ENCODE data around the gene ADGRF3. TPM values are rescaled to one million over a fixed set of nuclear protein-coding genes. Genes with fewer than 3 reads are reported as not detected.

The ADGRF3 gene
- total RNA-seq, 1 donor from 2014 or later, result 1.0 TPM

- Mint-ChIP-seq H3K27ac (no peak overlapping the region), H3K9me3 (no peaks in the 10 kb centered on the region), H3K36me3 (ENCODE audit: low read depth) (peaks cover 74% of the 10 kb centered on the region), H3K4me1 (no peaks in the 10 kb centered on the region), H3K4me3 (no peak overlapping the region), H3K27me3 (no peaks in the 10 kb centered on the region)
- POLR2A ChIA-PET, result no interaction called here
- no peak for TF ChIP-seq CTCF (IDR thresholded peaks at IDR 0.05)
- ATAC-seq (ENCODE audit: low read depth) (no peak), DNase-seq (no peak)
- intact Hi-C loops (cut with micrococcal nuclease), result no loop called here
- CTCF ChIA-PET, result no interaction called here
These were observed 62.5 kb downstream of the ADGRF3 start for GRCh38 chr2:26284132-26284531.

- POLR2A ChIA-PET, result no interaction called here
These were observed 63.0 kb downstream of the ADGRF3 start for GRCh38 chr2:26283606-26284005.

GRCh38 chr2:26281226-26281625 is 65.4 kb downstream of the ADGRF3 start:
- no peak for ATAC-seq (ENCODE audit: low read depth)
- peaks cover 80% of the 10 kb centered on the region for H3K36me3 Mint-ChIP-seq (ENCODE audit: low read depth)
- CTCF ChIA-PET, result no interaction called here

More at GRCh38 chr2:26283606-26284005, 63.0 kb downstream of the ADGRF3 start:
- TF ChIP-seq CTCF (IDR thresholded peaks at IDR 0.05), result no peak
- H3K9me3 Mint-ChIP-seq, result no peaks in the 10 kb centered on the region
- H3K27ac Mint-ChIP-seq, result no peak overlapping the region
- ATAC-seq (ENCODE audit: low read depth) (no peak), DNase-seq (no peak)
- CTCF ChIA-PET, result no interaction called here
- no peaks in the 10 kb centered on the region for H3K27me3 Mint-ChIP-seq
- peaks cover 79% of the 10 kb centered on the region for H3K36me3 Mint-ChIP-seq (ENCODE audit: low read depth)
- H3K4me1 Mint-ChIP-seq, result no peaks in the 10 kb centered on the region
- intact Hi-C loops (cut with micrococcal nuclease), result no loop called here
- H3K4me3 Mint-ChIP-seq, result no peak overlapping the region

GRCh38 chr2:26279886-26280285 is 66.7 kb downstream of the ADGRF3 start:
- intact Hi-C loops (cut with micrococcal nuclease), result no loop called here
- no peaks in the 10 kb centered on the region for H3K4me1 Mint-ChIP-seq
- no peaks in the 10 kb centered on the region for H3K27me3 Mint-ChIP-seq
- DNase-seq (no peak), ATAC-seq (ENCODE audit: low read depth) (no peak)
- no peak overlapping the region for H3K4me3 Mint-ChIP-seq
- no peak overlapping the region for H3K27ac Mint-ChIP-seq
- no peaks in the 10 kb centered on the region for H3K9me3 Mint-ChIP-seq
- CTCF ChIA-PET, result no interaction called here
- TF ChIP-seq CTCF (IDR thresholded peaks at IDR 0.05), result no peak
- peaks cover 84% of the 10 kb centered on the region for H3K36me3 Mint-ChIP-seq (ENCODE audit: low read depth)
- POLR2A ChIA-PET, result no interaction called here

More at GRCh38 chr2:26281226-26281625, 65.4 kb downstream of the ADGRF3 start:
- intact Hi-C loops (cut with micrococcal nuclease), result no loop called here
- Mint-ChIP-seq H3K4me1 (no peaks in the 10 kb centered on the region), H3K27ac (no peak overlapping the region), H3K27me3 (no peaks in the 10 kb centered on the region), H3K4me3 (no peak overlapping the region), H3K9me3 (no peaks in the 10 kb centered on the region)
- no peak for TF ChIP-seq CTCF (IDR thresholded peaks at IDR 0.05)
- DNase-seq, result no peak
- POLR2A ChIA-PET, result interaction anchor here (0.5 kb wide), 1 partner anchor 240 kb away, joined by 10 read pairs; no protein-coding TSS in a partner anchor

GRCh38 chr2:26276484-26277227 is 69.9 kb downstream of the ADGRF3 start:
- intact Hi-C loops (cut with micrococcal nuclease), result no loop called here
- Mint-ChIP-seq H3K36me3 (ENCODE audit: low read depth) (peaks cover 72% of the 10 kb centered on the region), H3K4me3 (no peak overlapping the region), H3K27ac (no peak overlapping the region), H3K27me3 (no peaks in the 10 kb centered on the region), H3K9me3 (no peaks in the 10 kb centered on the region), H3K4me1 (peaks cover 2% of the 10 kb centered on the region)
- DNase-seq (no peak), ATAC-seq (ENCODE audit: low read depth) (no peak)
- no peak for TF ChIP-seq CTCF (IDR thresholded peaks at IDR 0.05)
- CTCF ChIA-PET, result no interaction called here
- POLR2A ChIA-PET, result no interaction called here
